Stimulated activated CD4-positive, alpha-beta T cell treated with anti-CD3 and anti-CD28 coated beads, TNF-alpha, amount 100 ng/mL, for 1 hour (primary cell): ENCODE measurements around the gene PAFAH1B2.
"Not testable (repeated sequence)": the region's sequence is repeated elsewhere in the genome, so short reads cannot be mapped to it uniquely, and the experiment has no call there.

Experiments used
- DNase-seq, 3 donors: peaks; one replicate each; pipeline ENCODE4 v3.0.0-alpha.2; 2020; ENCODE audit warnings: low read depth in 3 of 3, low spot score in 1 of 3

Gene PAFAH1B2

GRCh38 chr11:117143871-117144476 is at the start of gene PAFAH1B2:
Gene PAFAH1B2 (plus strand): TSS chr11:117144287. CDS start chr11:117152448, 8,161 bp downstream.
- peak; percentile 79 to 93 (median 88) for DNase-seq

GRCh38 chr11:117094776-117095175 is 49.3 kb upstream of the PAFAH1B2 start:
- no peak for DNase-seq

GRCh38 chr11:117095284-117096161 is 48.6 kb upstream of the PAFAH1B2 start:
- DNase-seq: no peak

- peak in 1 of 3 donors; percentile 17 for DNase-seq
Measured at GRCh38 chr11:117096201-117096991, 47.7 kb upstream of the PAFAH1B2 start.

GRCh38 chr11:117097014-117097388 is 47.1 kb upstream of the PAFAH1B2 start:
- no peak for DNase-seq

GRCh38 chr11:117097389-117098268 is 46.5 kb upstream of the PAFAH1B2 start:
- DNase-seq: peak in 1 of 3 donors; percentile 13

- peak; percentile 87 to 94 (median 89) for DNase-seq
Measured at GRCh38 chr11:117098269-117099232, 45.5 kb upstream of the PAFAH1B2 start, which contains the start of gene SIK3. Gene SIK3 (minus strand): TSS chr11:117098428. CDS start chr11:117098415, 13 bp downstream.

GRCh38 chr11:117099696-117100095 is 44.4 kb upstream of the PAFAH1B2 start:
- no peak for DNase-seq

- DNase-seq: no peak
Measured at GRCh38 chr11:117100556-117100955, 43.5 kb upstream of the PAFAH1B2 start.

GRCh38 chr11:117107701-117108590 is 36.1 kb upstream of the PAFAH1B2 start:
- DNase-seq: no peak

GRCh38 chr11:117110294-117110950 is 33.7 kb upstream of the PAFAH1B2 start:
- DNase-seq: no peak

- not testable (repeated sequence) for DNase-seq
Measured at GRCh38 chr11:117112497-117112896, 31.6 kb upstream of the PAFAH1B2 start.

- not testable (repeated sequence) for DNase-seq
Measured at GRCh38 chr11:117112939-117113338, 31.1 kb upstream of the PAFAH1B2 start.

GRCh38 chr11:117117681-117118080 is 26.4 kb upstream of the PAFAH1B2 start:
- no peak for DNase-seq

- DNase-seq: no peak
Measured at GRCh38 chr11:117121176-117121575, 22.9 kb upstream of the PAFAH1B2 start.

- DNase-seq: no peak
Measured at GRCh38 chr11:117122556-117122955, 21.5 kb upstream of the PAFAH1B2 start.

- DNase-seq: no peak
Measured at GRCh38 chr11:117126223-117126965, 17.7 kb upstream of the PAFAH1B2 start.
